HepG2 (cell line): ENCODE measurements around the gene EZH2.

Source experiments
- EZH2 ChIP-seq: conservative IDR thresholded peaks from 2 replicates; pipeline ENCODE4 v1.6.1; 2012; ENCODE audit warnings: mild to moderate bottlenecking, low read depth, low read length, moderate library complexity
- FLYWCH1 ChIP-seq: sonication (generic); formaldehyde crosslinking; IDR thresholded peaks from 2 replicates; pipeline ENCODE4 v1.8.1; 2023; ENCODE audit warnings: mild to moderate bottlenecking, missing genetic modification reagents
- HBP1 ChIP-seq: IDR thresholded peaks from 2 replicates; pipeline ENCODE4 v1.6.1; 2016; ENCODE audit warnings: low read depth, control low read depth
- MTF2 ChIP-seq: sonication (generic); formaldehyde crosslinking; IDR thresholded peaks from 2 replicates; pipeline ENCODE4 v1.5.0; 2020; ENCODE audit warnings: missing genetic modification reagents, borderline replicate concordance

GRCh38 chr7:148794476-148794875 lies 89.6 kb downstream of the EZH2 start:
- no peak for TF ChIP-seq FLYWCH1 (CRISPR knock-in tag)
- TF ChIP-seq EZH2, result no peak
- TF ChIP-seq HBP1 (CRISPR knock-in tag), result no peak
- TF ChIP-seq MTF2 (CRISPR knock-in tag), result no peak
